Smooth muscle cell (in vitro differentiated cells): ENCODE measurements around the gene MLX. TPM values are rescaled to one million over a fixed set of nuclear protein-coding genes. Genes with fewer than 3 reads are reported as not detected.

Experiments
- DNase-seq: peaks from one replicate; lab custom pipeline; 2025; ENCODE audit not compliant: unreplicated experiment; lab: John Stamatoyannopoulos, UW
- H2AFZ ChIP-seq: fragments of 200-600 bp; sonication (generic); 2 replicates; pipeline ENCODE4 v1.6.0; 2016; ENCODE audit warnings: antibody characterized with exemption, low read depth, mild to moderate bottlenecking
- H3F3A ChIP-seq: fragments of 200-600 bp; sonication (generic); 2 replicates; pipeline ENCODE4 v1.6.0; 2017; ENCODE audit warnings: antibody characterized with exemption, low read depth
- H3K27ac ChIP-seq: fragments of 200-600 bp; sonication (generic); 2 replicates; pipeline ENCODE4 v1.5.1; 2016; ENCODE audit warnings: low read depth, mild to moderate bottlenecking
- H3K27me3 ChIP-seq: fragments of 200-600 bp; sonication (generic); 2 replicates; pipeline ENCODE4 v1.6.1; 2016; ENCODE audit warnings: low read depth, mild to moderate bottlenecking
- H3K36me3 ChIP-seq: fragments of 200-600 bp; sonication (generic); 2 replicates; pipeline ENCODE4 v1.5.1; 2016; ENCODE audit warnings: low read depth
- H3K4me1 ChIP-seq: fragments of 200-600 bp; sonication (generic); 2 replicates; pipeline ENCODE4 v1.5.1; 2016; ENCODE audit warnings: low read depth
- H3K4me2 ChIP-seq: fragments of 200-600 bp; sonication (generic); 2 replicates; pipeline ENCODE4 v1.6.0; 2016; ENCODE audit warnings: mild to moderate bottlenecking
- H3K4me3 ChIP-seq: fragments of 200-600 bp; sonication (generic); 2 replicates; pipeline ENCODE4 v1.5.1; 2016; ENCODE audit warnings: mild to moderate bottlenecking
- H3K79me2 ChIP-seq: fragments of 200-600 bp; sonication (generic); 2 replicates; pipeline ENCODE4 v1.6.0; 2016; ENCODE audit warnings: low read depth, mild to moderate bottlenecking
- H3K9ac ChIP-seq: fragments of 200-600 bp; sonication (generic); 2 replicates; pipeline ENCODE4 v1.6.0; 2016; ENCODE audit warnings: low read depth
- H3K9me3 ChIP-seq: fragments of 200-600 bp; sonication (generic); replicated peaks from 2 replicates; pipeline ENCODE4 v1.5.1; 2016; ENCODE audit warnings: low read depth
- H4K20me1 ChIP-seq: fragments of 200-600 bp; sonication (generic); 2 replicates; pipeline ENCODE4 v1.6.0; 2016; ENCODE audit warnings: low read depth
- CTCF ChIP-seq: fragments of 200-600 bp; sonication (generic); IDR thresholded peaks from 2 replicates; pipeline ENCODE4 v1.5.1; 2017; ENCODE audit warnings: borderline replicate concordance, mild to moderate bottlenecking, antibody characterized with exemption; ENCODE audit not compliant: insufficient read depth, poor library complexity, severe bottlenecking
- WGBS: methylation state at CpG from one replicate; pipeline ENCODE4 v1.1.7; 2016; ENCODE audit warnings: low lambda C conversion rate; 5-methylcytosine and 5-hydroxymethylcytosine counted together
- polyA plus RNA-seq: library from polyadenylated mRNA; unstranded; fragments of >200 nt; fragmentation: Nextera tagmentation; extraction: Ambion mirVana; gene quantifications from 2 replicates; pipeline ENCODE4 v1.2.1, GENCODE V29; 2016
- total RNA-seq: library from RNA; depleted of rRNA; stranded (reverse); fragments of >200 nt; gene quantifications from 2 replicates; pipeline ENCODE4 v1.2.3, GENCODE V29; 2014

Gene MLX
- total and polyA plus RNA-seq, 2 experiments from 2014 or later: 21.1 to 21.6 TPM

DNA sequence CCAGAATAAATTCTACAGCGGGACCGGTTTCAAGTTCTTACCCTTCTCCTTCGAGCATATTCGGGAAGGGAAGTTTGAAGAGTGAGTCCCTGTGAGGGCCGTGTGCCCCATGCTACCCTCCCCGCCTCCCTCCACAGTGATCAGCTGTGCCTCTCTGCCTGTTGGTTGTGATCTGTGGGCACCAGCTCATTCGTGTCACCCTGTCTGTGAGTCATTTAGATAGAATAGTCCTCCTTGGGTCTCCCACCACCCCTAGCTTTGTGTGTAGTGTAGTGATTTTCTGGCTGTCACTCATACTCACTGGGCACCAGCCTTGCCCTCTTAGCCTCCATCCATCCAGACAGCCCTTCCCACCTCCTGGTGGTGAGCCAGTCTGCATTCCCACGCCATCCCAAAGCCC, 45.9 kb upstream of the MLX start:
- no peaks in the 10 kb centered on the region for H3K79me2 ChIP-seq
- H3K9me3 ChIP-seq: no peaks in the 10 kb centered on the region
- no peaks in the 10 kb centered on the region for H3K27me3 ChIP-seq
- no peak overlapping the region for H2AFZ ChIP-seq
- no peaks in the 10 kb centered on the region for H4K20me1 ChIP-seq
- DNase-seq: no peak
- H3K4me2 ChIP-seq: peak overlapping the region; percentile 69
- WGBS: 78% methylated on average over 8 of the region's 8 CpGs
- peaks cover 36% of the 10 kb centered on the region for H3K4me1 ChIP-seq
- H3K36me3 ChIP-seq: no peaks in the 10 kb centered on the region
- peak overlapping the region; percentile 37 for H3K9ac ChIP-seq
- H3K4me3 ChIP-seq: no peak overlapping the region
- H3K27ac ChIP-seq: peak overlapping the region; percentile 98
- H3F3A ChIP-seq: peaks cover 13% of the 10 kb centered on the region
- no peak for TF ChIP-seq CTCF

DNA sequence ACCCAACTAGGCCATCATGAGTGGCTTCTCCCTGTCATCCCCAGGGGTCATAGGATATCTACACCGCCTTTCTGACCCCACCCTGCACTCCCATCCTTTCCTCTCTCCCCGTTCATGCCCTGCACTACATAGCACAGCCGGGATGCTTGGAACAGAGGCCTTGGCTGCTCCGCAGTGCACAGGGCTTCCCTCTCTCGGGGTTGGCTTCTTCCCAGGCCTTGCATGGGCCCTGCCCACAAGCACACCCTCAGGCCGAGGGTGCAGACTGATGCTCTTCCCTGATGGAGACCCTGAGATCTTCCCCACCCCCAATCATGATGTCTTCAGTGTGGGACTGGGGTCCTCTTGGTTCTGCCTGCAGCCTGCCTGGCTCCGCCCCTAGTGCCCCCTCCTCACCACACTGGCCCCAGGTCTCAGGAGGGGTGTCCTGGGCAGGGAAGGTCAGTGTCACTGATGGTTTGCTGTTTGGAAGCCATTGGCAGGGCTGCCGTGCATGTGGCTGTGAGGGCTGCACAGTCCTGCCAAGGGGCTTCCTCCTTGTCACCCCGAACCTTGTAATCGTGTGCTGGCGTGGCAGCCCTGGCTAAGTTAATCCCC, 45.1 kb upstream of the MLX start:
- 90% methylated on average over 11 of the region's 11 CpGs for WGBS
- no peak overlapping the region for H3K9ac ChIP-seq
- H3K27me3 ChIP-seq: no peaks in the 10 kb centered on the region
- peaks cover 13% of the 10 kb centered on the region for H3F3A ChIP-seq
- no peak for DNase-seq
- peak overlapping the region; percentile 69 for H3K4me2 ChIP-seq
- no peaks in the 10 kb centered on the region for H3K9me3 ChIP-seq
- H3K4me1 ChIP-seq: peaks cover 36% of the 10 kb centered on the region
- no peak for TF ChIP-seq CTCF
- no peaks in the 10 kb centered on the region for H3K36me3 ChIP-seq
- H3K27ac ChIP-seq: peak overlapping the region; percentile 98
- no peak overlapping the region for H2AFZ ChIP-seq
- H3K79me2 ChIP-seq: no peaks in the 10 kb centered on the region
- no peaks in the 10 kb centered on the region for H4K20me1 ChIP-seq
- H3K4me3 ChIP-seq: no peak overlapping the region

DNA sequence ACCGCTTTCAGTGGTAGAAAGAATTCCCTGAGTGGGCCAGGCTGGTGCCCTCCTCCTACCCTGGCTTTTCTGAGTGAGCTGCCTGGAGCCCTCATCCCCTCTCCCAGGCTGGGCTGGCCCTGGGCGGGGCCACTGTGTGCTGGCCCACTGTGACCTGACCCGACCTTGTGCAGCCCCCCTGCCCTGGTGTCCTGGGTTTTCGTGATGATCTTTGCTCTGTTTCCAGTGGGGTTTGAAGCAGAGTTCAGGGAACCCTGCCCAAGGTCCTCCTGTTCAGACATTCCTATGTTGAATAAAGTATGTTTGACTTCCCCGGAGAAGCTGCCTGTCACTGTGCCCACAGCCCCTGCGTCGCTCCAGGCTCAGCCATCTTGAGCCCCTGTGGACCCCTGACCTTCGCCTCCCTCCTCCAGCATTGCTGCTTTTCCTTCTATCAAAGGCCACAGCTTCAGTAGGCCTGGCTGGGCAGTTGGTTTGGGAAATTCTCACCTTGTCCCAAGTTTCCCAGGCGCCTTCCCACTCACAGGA, 44.6 kb upstream of the MLX start:
- Histone ChIP-seq H3K36me3 (no peaks in the 10 kb centered on the region), H3F3A (peaks cover 11% of the 10 kb centered on the region), H3K4me2 (peak overlapping the region; percentile 69), H3K27ac (peak overlapping the region; percentile 98), H4K20me1 (no peaks in the 10 kb centered on the region), H3K4me3 (no peak overlapping the region), H3K27me3 (no peaks in the 10 kb centered on the region), H3K9me3 (no peaks in the 10 kb centered on the region), H3K79me2 (no peaks in the 10 kb centered on the region), H3K4me1 (peaks cover 36% of the 10 kb centered on the region), H3K9ac (no peak overlapping the region), H2AFZ (no peak overlapping the region)
- WGBS: 95% methylated on average over 9 of the region's 9 CpGs
- TF ChIP-seq CTCF: no peak
- no peak for DNase-seq

GRCh38 chr17:42522798-42523278, 44.1 kb upstream of the MLX start:
- H3K36me3 ChIP-seq: no peaks in the 10 kb centered on the region
- H2AFZ ChIP-seq: no peak overlapping the region
- TF ChIP-seq CTCF: no peak
- 98% methylated on average over 8 of the region's 8 CpGs for WGBS
- H3K9me3 ChIP-seq: no peaks in the 10 kb centered on the region
- H3K4me2 ChIP-seq: no peak overlapping the region
- no peak for DNase-seq
- H3F3A ChIP-seq: peaks cover 6% of the 10 kb centered on the region
- peak overlapping the region; percentile 98 for H3K27ac ChIP-seq
- H3K4me3 ChIP-seq: no peak overlapping the region
- H3K4me1 ChIP-seq: peaks cover 36% of the 10 kb centered on the region
- H3K9ac ChIP-seq: no peak overlapping the region
- H3K79me2 ChIP-seq: no peaks in the 10 kb centered on the region
- no peaks in the 10 kb centered on the region for H4K20me1 ChIP-seq
- no peaks in the 10 kb centered on the region for H3K27me3 ChIP-seq
